Naive thymus-derived CD4-positive, alpha-beta T cell (primary cell): Measurements from ENCODE around the gene LEMD2. TPM values are rescaled to one million over a fixed set of nuclear protein-coding genes. Genes with fewer than 3 reads are reported as not detected.

Source experiments
- ATAC-seq: fragments of 150-1000 bp; cut with Tn5 transposase; 2 replicates; pipeline ENCODE4 v1.10.0; 2021; ENCODE audit warnings: mild to moderate bottlenecking, moderate library complexity
- CTCF ChIA-PET: fragments of 350-600 bp; sonication (Branson Sonifier 250); formaldehyde crosslinking; loops from one replicate; lab custom pipeline; 2021; ENCODE audit warnings: antibody characterized with exemption; lab: Charles Lee
- POLR2A ChIA-PET: fragments of 350-600 bp; sonication (Branson Sonifier 250); formaldehyde crosslinking; loops from one replicate; lab custom pipeline; 2021; ENCODE audit warnings: antibody characterized with exemption, inconsistent platforms; lab: Charles Lee
- DNase-seq, 9 donors: peaks; one replicate each; pipeline versions ENCODE4 v3.0.0 to v3.0.0-alpha.2; 2020 to 2022; ENCODE audit warnings: mixed read lengths in 1 of 9
- H3K27ac ChIP-seq: one replicate; pipeline ENCODE4 v1.7.0; 2013; ENCODE audit warnings: mild to moderate bottlenecking, low read depth, low read length, moderate library complexity
- H3K27me3 ChIP-seq, 2 donors: one replicate each; pipeline ENCODE4 v1.7.0; 2013; ENCODE audit warnings: low read length in 2 of 2, mild to moderate bottlenecking in 2 of 2, moderate library complexity in 2 of 2; ENCODE audit not compliant: control insufficient read depth in 2 of 2, insufficient read depth in 2 of 2
- H3K36me3 ChIP-seq, 3 experiments: 1 replicate in 2 of 3; 2 replicates in 1 of 3; pipeline ENCODE4 v1.7.0; 2013; ENCODE audit warnings: low read length in 3 of 3, mild to moderate bottlenecking in 3 of 3, moderate library complexity in 1 of 3; ENCODE audit not compliant: insufficient read depth in 3 of 3, control insufficient read depth in 2 of 3
- H3K4me1 ChIP-seq, 2 donors: one replicate each; pipeline ENCODE4 v1.7.0; 2013; ENCODE audit warnings: low read length in 2 of 2, mild to moderate bottlenecking in 2 of 2, moderate library complexity in 1 of 2; ENCODE audit not compliant: control insufficient read depth in 2 of 2, insufficient read depth in 2 of 2
- H3K4me3 ChIP-seq: 2 replicates; pipeline ENCODE4 v1.7.0; 2013; ENCODE audit warnings: mild to moderate bottlenecking, low read length
- H3K9me3 ChIP-seq, 3 experiments: 1 replicate in 2 of 3; 2 replicates in 1 of 3; pipeline ENCODE4 v1.7.0; 2013; ENCODE audit warnings: low read length in 3 of 3; ENCODE audit not compliant: control insufficient read depth in 2 of 3
- H3K27ac Mint-ChIP-seq, 9 donors: one replicate each; pipeline ENCODE4 v1.8.0; 2020 to 2022; ENCODE audit warnings: mixed read lengths in 9 of 9, mild to moderate bottlenecking in 8 of 9, moderate library complexity in 5 of 9, inconsistent platforms in 2 of 9
- H3K27me3 Mint-ChIP-seq, 5 donors: one replicate each; pipeline ENCODE4 v1.8.0; 2021 to 2022; ENCODE audit warnings: mixed read lengths in 5 of 5, mild to moderate bottlenecking in 1 of 5
- H3K36me3 Mint-ChIP-seq, 5 donors: one replicate each; pipeline ENCODE4 v1.8.0; 2020 to 2022; ENCODE audit warnings: mixed read lengths in 5 of 5, mild to moderate bottlenecking in 3 of 5, inconsistent platforms in 1 of 5
- H3K4me1 Mint-ChIP-seq, 7 donors: one replicate each; pipeline ENCODE4 v1.8.0; 2020 to 2022; ENCODE audit warnings: mixed read lengths in 7 of 7, mild to moderate bottlenecking in 3 of 7, inconsistent platforms in 1 of 7
- H3K4me3 Mint-ChIP-seq, 10 donors: one replicate each; pipeline ENCODE4 v1.8.0; 2020 to 2022; ENCODE audit warnings: mild to moderate bottlenecking in 10 of 10, mixed read lengths in 10 of 10, moderate library complexity in 6 of 10, inconsistent platforms in 2 of 10
- H3K9me3 Mint-ChIP-seq, 11 donors: one replicate each; pipeline ENCODE4 v1.8.0; 2020 to 2022; ENCODE audit warnings: mixed read lengths in 11 of 11, mild to moderate bottlenecking in 4 of 11, inconsistent platforms in 1 of 11, moderate library complexity in 1 of 11
- intact Hi-C, 2 donors: fragments of 100-400 bp; cut with micrococcal nuclease; formaldehyde crosslinking; loops; one replicate each; pipeline ENCODE4 v1.15.1; 2023
- polyA plus RNA-seq, 2 donors: library from polyadenylated mRNA; unstranded; fragments of 300-500 nt; fragmentation: Illumina TruSeq; gene quantifications; one replicate each; pipeline ENCODE4 v1.2.3, GENCODE V29; 2021
- total RNA-seq, 6 experiments: library from RNA in 5 of 6; stranded (reverse) in 5 of 6; gene quantifications; 1 replicate in 5 of 6; 2 replicates in 1 of 6; pipeline ENCODE4 v1.2.3 and lab custom pipeline; 2021 to 2026

LEMD2 gene
- total RNA-seq = 100 to 1,000 TPM in 4 of 5 experiments, 10 to 100 TPM in 1; 71.4 to 124 (median 118) TPM
- 10 to 100 TPM; 27.0 to 46.6 TPM for polyA plus RNA-seq
- 86.3 reads per million, percentile 82 among the genes with 10 or more reads in this experiment for total RNA-seq (lab: John Stamatoyannopoulos, UW)

DNA sequence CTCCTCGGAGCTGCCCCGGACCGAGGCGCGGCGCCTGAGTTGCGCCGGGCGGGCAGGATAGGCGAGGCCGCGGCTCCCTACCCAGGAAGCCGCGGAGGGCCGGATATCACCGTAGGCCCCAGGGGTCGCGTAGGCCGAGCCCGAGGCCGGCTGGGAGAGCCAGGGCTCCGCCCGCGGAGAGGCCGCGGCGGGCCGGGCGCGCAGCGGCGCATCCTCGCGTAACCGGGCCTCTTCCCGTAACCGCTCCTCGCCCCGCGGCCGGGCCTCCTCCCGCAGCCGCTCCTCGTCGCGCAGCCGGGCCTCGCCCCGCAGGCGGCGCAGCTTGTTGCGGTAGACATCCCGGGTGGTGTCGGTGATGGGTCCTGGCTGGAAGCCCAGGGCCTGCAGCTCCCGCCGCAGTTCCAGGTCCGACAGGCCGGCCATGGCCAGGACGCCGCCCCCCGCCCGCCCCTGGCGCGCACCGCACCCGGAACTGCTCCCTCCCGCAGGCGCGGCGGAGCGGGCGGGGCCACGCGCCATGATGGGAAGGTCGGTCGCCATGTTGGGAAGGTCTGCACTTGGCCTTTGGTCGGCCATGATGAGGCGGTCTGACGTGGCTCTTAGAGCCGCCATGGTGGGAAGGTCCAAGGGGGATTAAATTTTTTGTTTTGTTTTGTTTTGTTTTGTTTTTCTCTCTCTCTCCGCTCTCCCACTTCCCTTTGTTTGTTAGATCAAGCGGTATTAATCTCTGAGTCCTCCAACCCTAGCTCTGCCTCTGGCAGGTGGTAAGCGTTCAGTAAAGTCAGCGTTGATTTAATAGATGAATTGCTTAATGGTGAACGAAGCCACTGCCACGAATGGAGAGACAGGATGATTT, at the start of gene LEMD2:
LEMD2 (minus strand) TSS at position 437 of the 856 bp plus-strand sequence; CDS start at position 423, 14 bp downstream.
- POLR2A ChIA-PET = interaction anchor here (0.7 to 2.8 kb wide), 12 partner anchors 12 to 1512 kb away, joined by 3 to 13 read pairs (median 4); partner anchors contain the start of genes BAK1 and UQCC2
- Histone ChIP-seq H3K36me3 (peaks cover 1 to 28% (median 2%) of the 10 kb centered on the region in 3 experiments), H3K27ac (peak within 1 kb of the TSS; percentile 92), H3K4me3 (peak within 1 kb of the TSS; percentile 80), H3K27me3 (no peaks in the 10 kb centered on the region), H3K9me3 (no peaks in the 10 kb centered on the region), H3K4me1 (peaks cover 37 to 40% of the 10 kb centered on the region in 2 donors)
- peak; percentile 88 to 96 (median 91) for DNase-seq
- Mint-ChIP-seq H3K4me1 (peaks cover 40 to 55% (median 51%) of the 10 kb centered on the region in 7 donors), H3K36me3 (peaks cover 11 to 24% (median 16%) of the 10 kb centered on the region in 5 donors), H3K27ac (peak within 1 kb of the TSS; percentile 95 to 99 (median 97)), H3K27me3 (peaks cover 0 to 25% (median 0%) of the 10 kb centered on the region in 5 donors), H3K9me3 (peaks cover 0 to 2% (median 0%) of the 10 kb centered on the region in 11 donors), H3K4me3 (peak within 1 kb of the TSS; percentile 93 to 100 (median 98))
- ATAC-seq = peak; percentile 94
- intact Hi-C loops = loop anchor here (1.0 to 10.0 kb wide), 18 partner anchors 18 to 1660 kb away; partner anchors contain the start of genes UQCC2 (in 2 of the 2), ZBTB9 (in 2 of the 2), ANKS1A (in 1 of the 2) and ATF6B (in 1 of the 2)
- CTCF ChIA-PET = interaction anchor here (0.8 to 1.1 kb wide), 2 partner anchors 116 to 122 kb away, joined by 3 read pairs; no protein-coding TSS in a partner anchor

DNA sequence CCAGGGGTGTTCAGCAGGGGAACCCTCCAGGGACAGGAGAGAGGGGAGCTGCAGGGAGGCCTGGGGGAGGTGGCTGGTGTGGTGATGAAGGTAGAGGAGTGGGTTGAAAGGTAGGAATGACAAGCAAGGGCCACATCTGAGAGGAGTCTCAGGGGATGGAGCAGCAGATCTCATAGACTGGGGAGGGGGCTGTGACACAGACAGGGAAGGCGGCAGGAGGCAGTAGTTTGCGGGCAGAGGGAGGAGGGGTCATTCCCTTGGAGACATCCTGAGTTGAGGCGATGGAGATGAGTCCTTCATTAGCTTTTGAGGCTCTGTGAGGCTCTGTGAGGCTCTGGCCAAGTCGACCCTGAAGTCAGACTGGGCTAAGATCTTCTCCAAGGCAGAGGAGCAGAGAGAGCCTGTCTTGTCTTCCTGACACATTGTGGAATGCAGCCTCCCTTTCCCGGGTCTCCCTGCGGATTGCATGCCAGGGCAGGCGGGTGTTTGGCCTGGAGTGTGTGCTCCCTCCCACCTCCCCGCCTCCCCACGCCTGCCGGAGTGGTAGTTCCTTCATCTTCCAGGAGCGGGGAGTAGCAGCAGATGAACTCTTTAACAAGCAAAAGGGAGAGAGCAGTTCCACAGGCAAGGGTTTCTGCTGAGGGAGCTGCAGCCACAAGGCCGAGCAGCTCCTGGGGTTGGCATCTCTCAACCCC, 49.2 kb upstream of the LEMD2 start:
- H3K27me3 ChIP-seq = no peaks in the 10 kb centered on the region
- no peaks in the 10 kb centered on the region for H3K9me3 ChIP-seq
- Mint-ChIP-seq H3K27me3 (peaks cover 0 to 11% (median 0%) of the 10 kb centered on the region in 5 donors), H3K4me3 (no peak overlapping the region), H3K27ac (no peak overlapping the region), H3K36me3 (no peaks in the 10 kb centered on the region), H3K9me3 (peaks cover 0 to 6% (median 0%) of the 10 kb centered on the region in 11 donors), H3K4me1 (peaks cover 8 to 25% (median 12%) of the 10 kb centered on the region in 7 donors)
- intact Hi-C loops = no loop called here
- no peak overlapping the region for H3K4me3 ChIP-seq
- H3K27ac ChIP-seq = no peak overlapping the region
- peaks cover 0 to 13% of the 10 kb centered on the region in 2 donors for H3K4me1 ChIP-seq
- no peaks in the 10 kb centered on the region for H3K36me3 ChIP-seq
- CTCF ChIA-PET = no interaction called here
- DNase-seq (no peak), ATAC-seq (no peak)
- POLR2A ChIA-PET = no interaction called here

DNA sequence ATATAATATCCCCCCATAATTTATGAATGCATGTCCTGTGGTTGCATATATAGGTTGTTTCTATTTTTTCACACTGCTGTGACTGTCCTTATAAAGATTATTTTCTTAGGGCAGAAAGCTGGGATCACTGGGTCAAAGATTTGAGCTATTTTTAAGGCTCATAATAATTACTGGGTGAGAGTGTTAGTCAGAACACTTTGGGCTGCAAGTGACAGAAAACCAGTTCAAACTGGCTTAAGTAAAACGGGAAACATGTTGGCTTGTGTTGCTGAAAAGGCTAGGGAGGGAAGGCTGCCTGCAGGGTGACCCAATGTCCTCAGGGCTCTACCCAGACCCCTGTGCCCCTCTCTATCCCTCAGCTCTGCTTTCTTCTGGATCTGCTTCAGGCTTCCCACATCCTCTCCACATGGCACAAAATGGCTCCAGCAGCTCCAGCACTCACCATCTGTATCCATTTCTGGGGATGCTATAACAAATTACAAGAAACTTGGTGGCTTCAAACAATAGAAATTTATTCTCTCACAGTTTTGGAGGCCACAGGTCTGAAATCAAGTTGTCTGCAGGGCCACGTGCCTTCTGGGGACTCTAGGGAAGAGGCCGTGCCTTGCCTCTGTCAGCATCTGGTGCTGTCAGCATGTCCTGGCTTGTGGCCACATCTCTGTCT, 48.0 kb upstream of the LEMD2 start:
- ATAC-seq (no peak), DNase-seq (no peak)
- H3K27ac ChIP-seq = no peak overlapping the region
- H3K36me3 ChIP-seq = no peaks in the 10 kb centered on the region
- peaks cover 8 to 25% (median 12%) of the 10 kb centered on the region in 7 donors for H3K4me1 Mint-ChIP-seq
- no peaks in the 10 kb centered on the region for H3K36me3 Mint-ChIP-seq
- POLR2A ChIA-PET = no interaction called here
- H3K9me3 Mint-ChIP-seq = peaks cover 0 to 6% (median 0%) of the 10 kb centered on the region in 11 donors
- no peak overlapping the region for H3K4me3 ChIP-seq
- no peaks in the 10 kb centered on the region for H3K9me3 ChIP-seq
- CTCF ChIA-PET = no interaction called here
- H3K27me3 Mint-ChIP-seq = peaks cover 0 to 11% (median 0%) of the 10 kb centered on the region in 5 donors
- intact Hi-C loops = no loop called here
- H3K4me1 ChIP-seq = peaks cover 0 to 13% of the 10 kb centered on the region in 2 donors
- H3K27me3 ChIP-seq = no peaks in the 10 kb centered on the region
- H3K27ac Mint-ChIP-seq = no peak overlapping the region
- no peak overlapping the region for H3K4me3 Mint-ChIP-seq

DNA sequence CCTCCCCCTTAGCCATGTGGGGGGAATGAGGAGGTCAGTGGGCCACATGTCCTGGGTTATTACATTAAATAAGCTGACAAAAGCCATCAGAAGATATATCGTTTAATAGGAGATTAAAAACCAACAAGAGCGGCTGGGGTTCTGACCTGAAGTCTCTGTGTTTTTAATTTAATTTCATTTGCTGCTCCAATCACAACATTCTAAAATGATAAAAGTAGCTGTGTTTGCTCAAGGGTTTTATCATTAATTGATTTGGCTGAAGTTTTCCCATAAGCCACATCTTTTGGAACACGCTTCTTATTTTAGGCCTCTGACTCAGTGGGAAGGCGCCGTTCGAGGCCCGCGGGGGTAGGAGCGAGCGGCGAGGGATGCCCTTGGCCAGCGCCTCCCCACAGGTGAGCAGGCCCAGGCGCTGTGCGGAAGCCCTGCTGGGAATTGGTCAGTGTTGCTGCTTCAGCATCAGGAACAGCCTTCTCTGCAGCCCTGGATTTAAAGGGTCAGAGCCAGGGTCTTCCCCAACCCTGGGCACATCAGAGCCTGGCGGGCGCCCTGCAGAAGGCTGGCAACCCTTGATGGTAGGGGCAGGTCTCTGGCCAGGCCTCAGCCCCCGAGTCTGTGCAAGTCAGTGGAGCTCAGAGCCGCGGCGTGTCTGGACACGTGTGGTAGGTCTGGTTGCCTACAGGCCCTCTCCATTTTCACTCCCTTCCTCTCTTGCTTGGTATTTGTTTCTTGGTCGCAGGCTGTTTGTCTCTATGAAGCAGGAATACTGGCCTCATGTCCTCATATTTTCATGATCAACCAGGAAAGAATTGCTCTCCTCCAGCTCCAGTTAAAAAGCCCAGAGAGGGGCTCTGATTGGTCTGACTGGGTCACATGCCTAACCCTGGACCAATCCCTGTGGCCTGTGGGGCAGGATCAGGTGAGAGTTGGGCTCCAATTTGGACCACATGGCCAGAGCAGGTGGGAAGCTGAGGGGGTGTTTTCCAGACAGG, 45.8 kb upstream of the LEMD2 start:
- CTCF ChIA-PET = no interaction called here
- peaks cover 0 to 2% of the 10 kb centered on the region in 2 donors for H3K4me1 ChIP-seq
- H3K9me3 ChIP-seq = no peaks in the 10 kb centered on the region
- H3K27ac ChIP-seq = no peak overlapping the region
- ATAC-seq (no peak), DNase-seq (no peak)
- no peak overlapping the region for H3K4me3 ChIP-seq
- H3K27me3 ChIP-seq = no peaks in the 10 kb centered on the region
- intact Hi-C loops = no loop called here
- no peaks in the 10 kb centered on the region for H3K36me3 ChIP-seq
- peaks cover 0 to 11% (median 3%) of the 10 kb centered on the region in 7 donors for H3K4me1 Mint-ChIP-seq
- H3K36me3 Mint-ChIP-seq = no peaks in the 10 kb centered on the region
- no peak overlapping the region for H3K4me3 Mint-ChIP-seq
- POLR2A ChIA-PET = interaction anchor here (0.6 kb wide), 2 partner anchors 93 to 808 kb away, joined by 3 read pairs; no protein-coding TSS in a partner anchor
- peaks cover 0 to 20% (median 0%) of the 10 kb centered on the region in 5 donors for H3K27me3 Mint-ChIP-seq
- peak overlapping the region in 1 of 9 donors; percentile 17 for H3K27ac Mint-ChIP-seq
- peaks cover 0 to 6% (median 0%) of the 10 kb centered on the region in 11 donors for H3K9me3 Mint-ChIP-seq

DNA sequence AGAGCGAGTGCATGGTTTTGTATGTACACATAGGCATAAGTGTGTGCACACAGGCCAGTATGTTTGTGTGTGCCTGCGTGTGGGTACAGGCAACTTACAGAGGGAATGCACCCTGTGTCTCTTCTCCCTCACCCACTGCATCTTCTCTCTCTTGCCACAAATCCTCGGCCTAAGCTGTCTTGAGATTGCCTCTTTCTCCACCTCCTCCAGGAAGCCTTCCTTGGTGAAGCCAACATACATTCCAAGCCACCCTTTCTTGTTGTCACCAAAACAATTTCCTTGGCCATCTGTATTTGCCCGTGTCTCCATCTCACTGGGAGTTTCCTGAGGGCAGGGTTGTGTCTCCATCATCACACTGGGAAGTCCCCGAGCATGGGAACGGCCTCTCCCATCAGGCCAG, 44.7 kb upstream of the LEMD2 start:
- Histone ChIP-seq H3K27ac (no peak overlapping the region), H3K4me1 (no peaks in the 10 kb centered on the region), H3K36me3 (no peaks in the 10 kb centered on the region), H3K9me3 (no peaks in the 10 kb centered on the region), H3K4me3 (no peak overlapping the region), H3K27me3 (no peaks in the 10 kb centered on the region)
- Mint-ChIP-seq H3K27me3 (peaks cover 0 to 27% (median 0%) of the 10 kb centered on the region in 5 donors), H3K36me3 (no peaks in the 10 kb centered on the region), H3K4me1 (peaks cover 0 to 2% (median 0%) of the 10 kb centered on the region in 7 donors), H3K27ac (no peak overlapping the region), H3K4me3 (no peak overlapping the region), H3K9me3 (peaks cover 0 to 6% (median 0%) of the 10 kb centered on the region in 11 donors)
- ChIA-PET POLR2A (no interaction called here), CTCF (no interaction called here)
- ATAC-seq (no peak), DNase-seq (no peak)
- intact Hi-C loops = no loop called here
